DMS153 treated with DMSO at 0.1 percent for 48 hours (cell line): Measurements from ENCODE around the gene ACTN3.
"Not testable (repeated sequence)": the region's sequence is repeated elsewhere in the genome, so short reads cannot be mapped to it uniquely, and the experiment has no call there.

ENCODE experiments used
- DNase-seq: peaks from one replicate; lab custom pipeline; 2025; ENCODE audit not compliant: unreplicated experiment; lab: John Stamatoyannopoulos, UW

The ACTN3 gene

DNA sequence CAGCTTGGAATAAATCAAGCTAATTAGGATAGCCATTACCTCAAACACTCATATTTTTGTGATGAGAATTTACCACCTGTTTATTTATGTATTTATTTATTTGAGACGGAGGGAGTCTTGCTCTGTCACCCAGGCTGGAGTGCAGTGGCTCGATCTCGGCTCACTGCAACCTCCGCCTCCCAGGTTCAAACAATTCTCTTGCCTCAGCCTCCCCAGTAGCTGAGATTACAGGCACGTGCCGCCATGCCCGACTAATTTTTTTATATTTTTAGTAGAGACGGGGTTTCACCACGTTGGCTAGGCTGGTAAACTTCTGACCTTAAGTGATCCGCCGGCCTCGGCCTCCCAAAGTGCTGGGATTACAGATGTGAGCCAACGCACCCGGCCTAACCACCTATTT, 1.8 kb upstream of the ACTN3 start:
- not testable (repeated sequence) for DNase-seq

DNA sequence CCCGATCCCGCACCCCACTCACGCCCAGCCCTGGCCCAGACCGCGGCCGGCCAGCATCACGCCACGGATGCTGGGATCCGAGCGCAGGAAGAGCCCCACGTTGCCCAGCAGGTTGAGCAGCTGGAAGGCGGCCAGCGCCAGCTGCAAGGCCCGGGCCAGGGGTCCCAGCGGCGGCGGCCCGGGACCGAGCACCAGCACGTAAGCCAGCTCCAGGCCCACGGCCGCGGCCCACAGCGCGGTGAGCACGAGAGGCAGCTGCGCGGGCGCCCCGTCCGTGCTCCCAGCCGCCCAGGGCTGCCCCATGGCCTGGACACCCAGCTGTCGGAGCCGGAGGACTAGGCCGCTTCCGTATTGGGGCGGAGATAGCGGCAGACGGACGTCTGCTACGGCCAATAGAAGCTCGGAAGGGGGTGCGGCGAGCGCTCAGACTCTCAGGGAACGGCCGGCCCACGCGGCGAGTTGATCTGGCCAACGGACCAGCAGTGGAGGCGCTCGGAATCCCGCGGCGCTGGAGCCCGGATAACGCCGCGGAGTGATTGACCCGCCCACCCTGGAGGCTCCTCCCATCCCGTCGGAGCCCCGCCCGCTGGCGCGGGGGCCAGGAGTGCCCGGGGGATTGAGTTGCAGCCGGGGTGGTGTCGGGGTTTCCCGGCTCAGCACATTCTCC, 869 bp upstream of the ACTN3 start, which contains the start of gene ZDHHC24:
ZDHHC24 (minus strand) TSS at position 348 of the 667 bp plus-strand sequence; CDS start at position 303, 45 bp downstream.
- peak; percentile 89 for DNase-seq

DNA sequence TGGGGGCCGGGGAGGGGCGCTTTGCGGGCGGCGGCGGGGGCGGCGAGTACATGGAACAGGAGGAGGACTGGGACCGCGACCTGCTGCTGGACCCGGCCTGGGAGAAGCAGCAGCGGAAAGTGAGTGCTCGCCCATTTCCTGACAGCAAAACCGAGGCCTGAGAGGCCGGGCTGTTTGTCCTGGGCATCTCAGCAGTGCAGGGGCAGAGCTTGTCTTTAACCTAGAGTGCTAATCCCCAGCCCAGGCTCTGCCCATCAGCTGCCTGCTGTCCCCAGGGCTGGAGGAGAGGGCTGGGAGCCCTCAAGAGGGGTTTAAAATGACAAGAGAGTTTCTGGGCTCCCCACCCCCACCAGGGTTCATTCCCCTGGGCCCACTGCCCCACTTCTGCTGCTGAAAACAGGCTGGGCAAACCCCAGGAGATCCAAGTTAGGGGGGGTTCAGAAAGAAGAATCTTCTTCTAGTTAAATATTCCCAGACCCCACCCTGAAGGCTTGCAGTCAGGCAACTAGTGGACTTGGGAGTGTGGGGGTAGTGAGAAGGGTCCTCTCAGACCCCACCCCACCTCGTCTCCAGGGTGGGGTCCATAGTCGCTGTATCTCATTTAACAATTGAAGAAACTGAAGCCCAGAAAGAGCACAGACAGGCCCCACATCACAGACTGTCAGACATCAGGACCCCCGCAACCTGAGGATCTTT, 411 bp downstream of the ACTN3 start:
- DNase-seq = no peak

DNA sequence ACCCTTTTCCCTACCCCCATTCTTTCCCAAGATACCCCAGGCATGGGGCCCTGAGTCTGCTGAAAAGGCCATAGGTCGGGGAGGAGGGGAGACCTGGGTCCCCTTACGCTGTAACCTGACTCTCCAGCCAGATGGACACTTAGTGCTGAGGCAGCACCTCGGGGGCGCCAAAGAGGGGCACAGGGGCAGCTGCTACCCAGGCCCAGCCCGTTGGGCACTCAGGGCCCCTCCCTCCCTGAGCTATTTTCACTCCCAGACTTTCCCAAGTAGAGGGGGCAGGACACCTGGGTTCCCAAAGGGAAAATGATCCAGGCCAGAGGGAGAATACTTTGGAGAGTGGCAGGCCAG, 933 bp downstream of the ACTN3 start:
- DNase-seq = no peak

DNA sequence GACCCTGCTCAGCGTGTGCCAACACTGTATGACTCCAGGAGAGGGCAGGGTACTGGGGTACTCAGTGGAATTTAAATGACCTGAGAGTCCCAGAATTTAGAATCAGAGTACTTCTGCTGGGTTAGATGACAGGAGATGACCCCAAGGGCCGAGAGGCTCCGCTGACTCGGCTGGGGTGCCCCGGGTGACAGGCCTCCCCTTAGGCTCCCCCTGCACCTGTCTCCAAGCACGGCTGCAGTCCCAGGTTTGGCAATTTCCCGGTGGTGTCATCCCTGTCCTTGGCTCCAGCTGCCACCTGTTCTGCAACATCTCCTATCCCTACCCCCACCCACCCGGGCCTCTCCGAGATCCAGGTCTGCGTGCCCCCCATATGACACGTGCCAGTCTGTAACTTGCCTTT, 1.3 kb downstream of the ACTN3 start:
- DNase-seq = no peak

DNA sequence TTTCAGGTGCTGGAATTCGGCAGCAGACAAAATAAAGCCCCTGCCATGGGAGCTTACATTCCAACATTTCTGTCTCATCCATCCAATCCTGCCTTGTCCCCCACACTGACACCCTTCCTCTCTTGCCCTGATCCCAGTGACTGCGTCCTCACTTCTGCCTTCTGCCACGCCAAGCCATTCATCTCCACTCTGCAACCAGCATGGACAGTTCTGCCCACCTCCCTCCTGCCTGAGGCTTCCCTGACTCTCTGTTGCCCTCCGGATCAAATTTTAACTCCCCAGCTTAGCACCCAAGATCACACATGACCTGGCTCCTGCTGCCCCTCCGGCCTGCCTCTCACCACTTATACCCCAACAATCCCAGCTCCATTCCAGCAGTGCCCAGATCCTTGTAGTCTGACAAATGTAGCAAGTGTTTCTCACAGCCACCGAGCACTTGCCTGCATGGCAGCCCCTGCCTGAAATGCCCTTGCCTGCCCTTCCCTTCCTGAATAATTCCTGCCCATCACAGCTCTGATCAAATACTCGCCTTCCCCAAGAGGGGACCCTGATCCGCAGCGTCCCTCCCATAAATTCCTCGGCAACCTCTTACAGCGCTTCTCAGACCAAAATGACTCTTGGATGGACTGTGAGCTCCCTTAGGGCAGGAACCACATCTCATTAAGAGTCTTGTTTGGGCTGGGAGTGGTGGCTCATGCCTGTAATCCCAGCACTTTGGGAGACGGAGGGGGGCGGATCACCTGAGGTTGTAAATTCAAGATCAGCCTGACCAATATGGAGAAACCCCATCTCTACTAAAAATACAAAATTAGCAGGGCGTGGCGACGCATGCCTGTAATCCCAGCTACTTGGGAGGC, 2.3 kb downstream of the ACTN3 start:
- DNase-seq = no peak

DNA sequence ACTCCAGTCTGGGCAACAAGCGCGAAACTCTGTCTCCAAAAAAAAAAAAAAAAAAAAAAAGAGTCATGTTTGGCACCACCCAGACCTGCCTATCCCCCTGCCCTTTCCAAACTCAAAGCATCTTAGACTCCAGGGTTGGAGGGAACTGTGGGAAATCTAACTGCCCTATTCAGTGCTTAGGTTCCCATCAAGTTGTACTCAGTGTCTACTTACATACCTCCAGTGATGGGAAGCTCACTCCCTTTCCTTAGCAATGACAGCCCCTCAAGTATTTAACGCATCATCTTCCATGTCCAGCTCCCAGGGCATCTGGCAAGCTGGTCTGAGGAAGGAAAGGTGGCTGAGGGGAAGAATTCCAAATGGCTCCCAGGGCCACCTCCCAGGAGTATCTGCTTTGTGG, 3.0 kb downstream of the ACTN3 start:
- no peak for DNase-seq

DNA sequence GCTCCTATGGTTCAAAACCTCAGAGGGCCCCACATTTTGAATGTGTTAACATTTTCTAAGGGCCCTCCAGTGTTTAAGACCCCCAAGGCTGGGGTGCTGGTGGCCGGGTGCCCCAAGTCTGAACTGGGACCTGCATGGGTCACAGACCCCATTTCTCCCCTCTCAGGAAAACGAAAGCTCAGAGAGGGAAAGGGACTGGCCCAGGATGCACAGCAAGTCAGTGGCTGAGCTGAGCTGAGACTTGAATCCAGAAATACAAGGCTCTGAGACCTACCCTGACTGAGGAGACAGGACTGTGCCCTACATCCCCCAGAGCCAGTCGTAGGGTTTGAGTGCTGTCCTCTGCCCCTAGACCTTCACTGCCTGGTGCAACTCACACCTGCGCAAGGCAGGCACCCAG, 4.2 kb downstream of the ACTN3 start:
- no peak for DNase-seq

DNA sequence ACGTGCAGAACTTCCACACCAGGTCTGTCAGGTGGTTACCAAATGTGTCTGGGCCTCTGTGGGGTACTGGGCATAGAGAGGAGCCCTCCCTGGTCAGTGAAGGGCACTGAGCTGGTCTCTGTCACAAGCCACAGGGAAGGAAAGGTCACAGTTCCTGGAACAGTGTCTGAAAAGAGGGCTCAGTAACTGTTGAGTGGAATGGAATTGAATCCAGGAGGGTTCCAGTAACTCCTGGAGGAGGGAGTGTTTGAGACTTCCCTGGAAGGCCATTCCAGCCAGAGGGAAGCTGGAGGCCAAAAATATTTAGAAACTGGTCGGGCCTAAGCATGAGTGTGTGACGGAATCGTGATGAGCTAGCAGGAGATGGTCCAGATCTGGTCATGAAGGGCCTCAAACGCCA, 7.9 kb downstream of the ACTN3 start:
- no peak for DNase-seq

DNA sequence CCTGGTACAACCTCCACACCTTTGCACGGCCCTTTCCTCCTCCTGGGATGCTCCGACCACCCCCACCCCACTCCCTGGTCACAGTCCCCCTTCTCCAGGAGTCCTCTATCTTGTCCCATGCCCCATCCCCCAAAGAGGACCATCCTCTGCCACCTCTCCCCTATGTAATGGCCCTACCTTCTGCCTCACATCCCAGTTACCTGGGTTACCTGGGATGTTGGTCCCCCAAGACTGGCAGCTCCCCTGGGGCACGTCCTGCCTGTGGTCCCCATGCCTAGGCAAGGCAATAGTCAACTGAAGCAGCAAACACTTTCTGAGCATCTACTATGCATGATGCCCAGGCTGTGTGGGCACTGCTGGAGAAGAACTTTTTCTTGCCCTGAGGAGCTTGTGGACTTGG, 8.7 kb downstream of the ACTN3 start:
- DNase-seq = no peak

DNA sequence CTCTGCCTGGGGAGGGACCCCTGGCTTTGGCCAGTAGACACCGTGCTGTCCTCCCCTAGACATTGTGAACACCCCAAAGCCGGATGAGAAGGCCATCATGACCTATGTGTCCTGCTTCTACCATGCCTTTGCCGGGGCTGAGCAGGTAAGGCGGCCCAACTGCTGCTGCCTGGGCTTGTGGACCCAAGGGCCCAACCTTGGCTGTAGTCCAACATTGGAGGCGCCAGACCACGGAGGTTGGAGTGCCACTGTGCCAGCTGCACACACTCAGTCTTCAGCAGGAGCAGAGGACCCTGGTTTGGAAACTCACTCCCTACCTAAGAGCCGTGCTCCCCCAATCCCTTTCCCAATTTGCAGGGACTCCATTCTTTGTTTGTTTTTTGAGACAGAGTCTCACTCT, 9.4 kb downstream of the ACTN3 start:
- no peak for DNase-seq

DNA sequence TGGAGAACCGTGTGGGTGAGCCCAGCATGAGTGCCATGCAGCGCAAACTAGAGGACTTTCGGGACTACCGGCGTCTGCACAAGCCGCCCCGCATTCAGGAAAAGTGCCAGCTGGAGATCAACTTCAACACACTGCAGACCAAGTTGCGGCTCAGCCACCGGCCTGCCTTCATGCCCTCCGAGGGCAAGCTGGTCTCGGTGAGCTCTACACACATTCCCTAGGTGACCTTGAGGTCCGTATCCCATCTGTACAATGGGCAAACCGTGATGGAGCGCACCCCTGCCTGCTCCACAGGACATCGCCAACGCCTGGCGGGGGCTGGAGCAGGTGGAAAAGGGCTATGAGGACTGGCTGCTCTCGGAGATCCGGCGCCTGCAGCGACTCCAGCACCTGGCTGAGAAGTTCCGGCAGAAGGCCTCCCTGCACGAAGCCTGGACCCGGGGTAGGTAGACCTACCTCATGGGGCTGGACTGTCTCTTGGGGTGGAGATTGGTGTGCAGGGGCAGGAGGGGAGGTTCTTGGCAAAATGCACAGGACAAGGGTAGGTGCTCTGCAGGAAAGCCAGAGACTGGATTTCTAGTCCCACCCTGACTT, 11.1 kb downstream of the ACTN3 start:
- no peak for DNase-seq

DNA sequence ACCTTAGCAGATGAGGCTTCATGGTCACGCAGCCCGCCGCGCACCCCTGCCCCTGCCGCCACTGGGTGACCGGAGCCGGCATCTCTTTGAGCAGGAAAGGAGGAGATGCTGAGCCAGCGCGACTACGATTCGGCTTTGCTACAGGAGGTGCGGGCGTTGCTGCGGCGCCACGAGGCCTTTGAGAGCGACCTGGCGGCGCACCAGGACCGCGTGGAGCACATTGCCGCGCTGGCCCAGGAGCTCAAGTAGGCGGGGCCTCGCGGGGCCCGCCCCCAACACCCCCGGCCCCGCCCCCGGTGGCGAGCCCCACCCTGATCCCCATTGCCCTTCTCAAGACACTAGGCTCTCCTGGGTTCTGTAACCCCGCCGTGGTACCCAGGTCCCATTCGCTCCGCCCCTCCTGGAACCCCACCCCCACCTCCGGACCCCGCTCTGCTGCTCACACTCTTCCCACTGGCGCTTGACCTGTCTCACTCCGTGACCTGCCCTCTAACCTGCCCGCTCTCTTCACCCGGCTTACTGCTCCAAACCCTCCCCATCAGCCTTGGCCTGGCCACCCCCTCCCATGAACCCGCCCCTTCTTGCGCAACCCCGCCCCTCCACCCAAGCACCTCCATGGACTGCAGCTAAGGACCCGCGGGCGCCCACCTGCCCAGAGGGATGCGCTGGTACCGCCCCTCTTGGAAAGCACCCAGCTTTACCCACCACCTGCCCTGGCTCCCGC, 12.6 kb downstream of the ACTN3 start:
- DNase-seq = no peak

DNA sequence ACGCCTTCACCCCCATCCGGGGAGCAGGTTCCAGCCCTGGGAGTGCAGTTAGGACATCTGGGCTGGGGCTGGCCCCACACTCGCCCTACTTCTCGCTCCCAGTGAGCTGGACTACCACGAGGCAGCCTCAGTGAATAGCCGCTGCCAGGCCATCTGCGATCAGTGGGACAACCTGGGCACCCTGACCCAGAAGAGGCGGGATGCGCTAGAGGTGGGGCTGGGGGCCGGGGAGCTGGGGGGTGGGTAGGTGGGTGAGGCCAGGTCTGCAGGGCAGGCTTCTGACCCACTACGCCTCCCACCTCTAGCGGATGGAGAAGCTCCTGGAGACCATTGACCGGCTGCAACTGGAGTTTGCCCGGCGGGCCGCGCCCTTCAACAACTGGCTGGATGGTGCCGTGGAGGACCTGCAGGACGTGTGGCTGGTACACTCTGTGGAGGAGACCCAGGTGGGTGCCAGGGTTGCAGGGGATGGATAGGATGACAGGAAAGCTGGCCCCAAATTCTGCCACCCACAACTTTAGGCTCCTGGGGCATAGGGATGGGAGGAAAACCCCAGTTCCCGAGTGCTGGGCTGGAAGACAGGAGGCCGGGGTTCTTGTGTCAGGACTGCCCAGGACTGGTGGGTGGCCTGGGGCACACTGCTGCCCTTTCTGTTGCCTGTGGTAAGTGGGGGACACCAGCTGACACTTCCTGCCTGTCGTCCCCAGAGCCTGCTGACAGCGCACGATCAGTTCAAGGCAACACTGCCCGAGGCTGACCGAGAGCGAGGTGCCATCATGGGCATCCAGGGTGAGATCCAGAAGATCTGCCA, 13.4 kb downstream of the ACTN3 start:
- no peak for DNase-seq

DNA sequence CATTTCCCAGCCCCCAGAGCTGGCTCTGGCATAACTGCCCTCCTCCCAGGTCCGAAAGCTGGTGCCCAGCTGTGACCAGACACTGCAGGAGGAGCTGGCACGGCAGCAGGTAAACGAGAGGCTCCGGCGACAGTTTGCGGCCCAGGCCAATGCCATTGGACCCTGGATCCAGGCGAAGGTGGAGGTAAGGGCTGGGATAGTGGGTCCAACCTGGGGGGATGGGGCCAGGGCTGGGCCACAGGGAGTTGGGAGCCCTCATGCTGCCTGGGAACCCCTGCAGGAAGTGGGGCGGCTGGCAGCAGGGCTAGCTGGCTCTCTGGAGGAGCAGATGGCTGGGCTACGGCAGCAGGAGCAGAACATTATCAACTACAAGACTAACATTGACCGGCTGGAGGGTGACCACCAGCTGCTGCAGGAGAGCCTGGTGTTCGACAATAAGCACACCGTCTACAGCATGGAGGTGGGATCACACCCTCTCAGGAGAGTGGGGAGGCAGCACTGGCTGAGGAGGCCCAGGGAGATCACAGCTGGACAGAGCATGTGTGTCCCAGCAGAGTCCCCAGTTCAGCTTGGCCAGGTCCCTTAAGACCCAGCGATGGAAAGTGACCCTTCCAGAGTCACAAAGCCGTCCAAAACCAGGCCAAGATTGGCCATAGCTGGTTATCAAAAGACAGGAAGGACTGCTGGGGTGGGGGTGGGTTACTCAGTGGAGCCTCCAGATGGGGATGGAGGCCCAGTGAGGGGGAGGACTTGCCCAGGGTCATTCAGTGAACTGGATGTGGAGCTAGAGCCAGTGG, 14.7 kb downstream of the ACTN3 start:
- no peak for DNase-seq

DNA sequence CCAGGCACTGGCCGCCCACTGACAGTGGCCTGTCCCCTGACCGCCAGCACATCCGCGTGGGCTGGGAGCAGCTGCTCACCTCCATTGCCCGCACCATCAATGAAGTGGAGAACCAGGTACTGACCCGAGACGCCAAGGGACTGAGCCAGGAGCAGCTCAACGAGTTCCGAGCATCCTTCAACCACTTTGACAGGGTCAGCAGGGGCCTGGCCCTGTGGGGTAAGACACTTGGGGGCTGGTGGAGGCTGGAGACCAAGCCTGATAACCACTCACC, 15.2 kb downstream of the ACTN3 start:
- no peak for DNase-seq

DNA sequence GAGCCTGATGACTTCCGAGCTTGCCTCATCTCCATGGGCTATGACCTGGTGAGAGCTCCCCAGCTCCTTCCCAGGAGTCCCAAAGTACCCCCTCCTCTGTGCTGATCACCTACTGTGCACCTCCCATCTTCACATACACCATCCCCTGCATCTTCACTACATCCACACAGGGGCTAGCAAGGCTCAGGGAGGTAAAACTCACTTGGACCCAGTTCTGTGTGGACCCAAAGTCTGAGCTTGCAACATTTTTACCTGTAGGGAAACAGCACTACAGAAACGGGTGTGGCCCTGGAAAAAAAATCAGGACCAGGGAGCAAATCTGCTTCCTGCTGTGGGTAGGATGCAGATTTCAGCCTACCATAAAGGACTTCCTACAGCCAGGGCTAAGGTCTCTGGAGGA, 15.6 kb downstream of the ACTN3 start:
- no peak for DNase-seq

DNA sequence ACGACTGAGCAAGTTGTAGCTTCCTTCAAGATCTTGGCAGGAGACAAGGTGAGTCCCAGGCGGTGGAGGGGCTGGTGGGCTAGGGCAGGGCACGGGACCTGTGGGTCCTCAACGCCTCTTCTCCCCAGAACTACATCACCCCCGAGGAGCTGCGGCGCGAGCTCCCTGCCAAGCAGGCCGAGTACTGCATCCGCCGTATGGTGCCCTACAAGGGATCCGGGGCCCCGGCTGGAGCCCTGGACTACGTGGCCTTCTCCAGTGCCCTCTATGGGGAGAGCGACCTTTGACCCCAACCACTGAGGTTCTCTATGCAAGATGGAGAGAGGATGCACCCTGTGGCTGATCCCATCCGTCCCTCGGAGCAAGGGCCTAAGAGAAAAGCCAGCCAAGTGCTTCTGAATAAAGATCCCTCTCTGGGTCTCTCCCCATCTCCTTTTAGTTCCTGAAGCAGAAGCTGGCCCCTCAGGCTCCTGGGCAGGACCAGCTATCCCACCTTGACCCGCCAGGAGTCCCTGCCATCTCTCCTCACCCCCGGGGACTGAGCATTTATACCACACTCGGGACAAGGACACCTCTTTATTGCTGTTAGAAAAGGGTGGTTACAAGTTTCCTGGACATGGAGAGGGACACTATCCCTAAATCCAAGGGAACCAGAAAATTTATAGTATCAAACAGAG, 16.3 kb downstream of the ACTN3 start:
- DNase-seq = no peak

DNA sequence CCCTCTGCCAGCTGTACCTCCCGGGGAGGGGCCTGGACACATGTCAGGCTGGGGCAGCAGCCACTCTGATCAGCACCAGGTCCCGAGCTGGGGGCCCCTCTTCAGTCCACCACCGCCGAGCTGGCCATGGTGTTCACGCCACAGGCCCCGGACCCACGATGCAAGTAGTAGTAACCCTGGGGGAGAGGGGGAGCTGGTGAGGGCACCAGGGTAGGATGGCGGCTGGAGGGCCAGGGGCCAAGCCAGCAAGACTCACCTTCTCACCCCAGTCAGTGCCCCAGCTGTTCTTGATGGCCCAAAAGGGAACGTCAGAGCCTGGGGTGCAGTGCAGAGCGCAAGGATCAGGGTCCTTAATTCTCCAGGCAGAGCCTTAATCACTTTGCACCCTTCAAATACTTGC, 17.1 kb downstream of the ACTN3 start:
- DNase-seq = no peak
